T-cell (primary cell): ENCODE measurements around the gene TMEM239. TPM values are rescaled to one million over a fixed set of nuclear protein-coding genes. Genes with fewer than 3 reads are reported as not detected.

Source experiments
- ATAC-seq, 4 experiments: fragments of 200-7000 bp in 3 of 4; fragments of 150-1000 bp in 1 of 4; cut with Tn5 transposase; replicated peaks in 1 of 4; 1 replicate in 3 of 4; 2 replicates in 1 of 4; pipeline ENCODE4 v1.10.0; 2021; ENCODE audit warnings: moderate library complexity in 3 of 4, mild to moderate bottlenecking in 2 of 4, moderate number of reproducible peaks in 1 of 4
- CTCF ChIA-PET, 2 donors: fragments of 300-600 bp; sonication (Branson Sonifier 250); formaldehyde crosslinking; loops; one replicate each; lab custom pipeline; 2022; ENCODE audit warnings: antibody characterized with exemption in 2 of 2; lab: Charles Lee
- POLR2A ChIA-PET, 2 donors: fragments of 300-600 bp; sonication (Branson Sonifier 250); formaldehyde crosslinking; loops; one replicate each; lab custom pipeline; 2022; ENCODE audit warnings: antibody characterized with exemption in 2 of 2; lab: Charles Lee
- DNase-seq, 35 experiments: peaks; one replicate each; pipeline versions ENCODE4 v3.0.0 to v3.0.0-alpha.2; 2013 to 2023
- H3K27ac ChIP-seq: one replicate; pipeline ENCODE4 v1.5.1; 2013; ENCODE audit warnings: low read length
- H3K27me3 ChIP-seq, 2 experiments: replicated peaks in 1 of 2; 1 replicate in 1 of 2; 2 replicates in 1 of 2; pipeline versions ENCODE4 v1.6.1 to v1.7.0; 2013; ENCODE audit warnings: low read length in 1 of 2, mixed read lengths in 1 of 2; ENCODE audit not compliant: control insufficient read depth in 2 of 2, insufficient read depth in 2 of 2; ENCODE audit errors: extremely low read depth in 1 of 2
- H3K36me3 ChIP-seq, 2 donors: 1 replicate in 1 of 2; 2 replicates in 1 of 2; pipeline versions ENCODE4 v1.6.1 to v1.7.0; 2013; ENCODE audit warnings: low read length in 1 of 2; ENCODE audit not compliant: control insufficient read depth in 2 of 2, insufficient read depth in 1 of 2; ENCODE audit errors: extremely low read depth in 1 of 2
- H3K4me1 ChIP-seq, 2 experiments: 1 replicate in 1 of 2; 2 replicates in 1 of 2; pipeline versions ENCODE4 v1.6.1 to v1.7.0; 2013; ENCODE audit warnings: low read length in 2 of 2, mixed read lengths in 1 of 2; ENCODE audit not compliant: insufficient read depth in 2 of 2, control insufficient read depth in 1 of 2; ENCODE audit errors: extremely low read depth in 1 of 2
- H3K4me3 ChIP-seq, 2 donors: 1 replicate in 1 of 2; 2 replicates in 1 of 2; pipeline versions ENCODE4 v1.5.1 to v1.7.0; 2013; ENCODE audit warnings: mild to moderate bottlenecking in 2 of 2, low read length in 1 of 2, moderate library complexity in 1 of 2; ENCODE audit not compliant: control insufficient read depth in 1 of 2; ENCODE audit errors: extremely low read depth in 1 of 2
- H3K9me3 ChIP-seq: 2 replicates; pipeline ENCODE4 v1.7.0; 2013
- H3K27ac Mint-ChIP-seq, 2 donors: one replicate each; pipeline ENCODE4 v1.8.0; 2020 to 2021; ENCODE audit warnings: mild to moderate bottlenecking in 2 of 2, mixed read lengths in 2 of 2
- H3K27me3 Mint-ChIP-seq, 2 donors: one replicate each; pipeline ENCODE4 v1.8.0; 2021 to 2022; ENCODE audit warnings: mixed read lengths in 2 of 2
- H3K36me3 Mint-ChIP-seq: one replicate; pipeline ENCODE4 v1.8.0; 2021; ENCODE audit warnings: mixed read lengths
- H3K4me1 Mint-ChIP-seq, 3 donors: one replicate each; pipeline ENCODE4 v1.8.0; 2020 to 2022; ENCODE audit warnings: mixed read lengths in 3 of 3, mild to moderate bottlenecking in 1 of 3
- H3K4me3 Mint-ChIP-seq, 3 donors: one replicate each; pipeline ENCODE4 v1.8.0; 2020 to 2022; ENCODE audit warnings: mild to moderate bottlenecking in 3 of 3, mixed read lengths in 3 of 3, moderate library complexity in 3 of 3
- H3K9me3 Mint-ChIP-seq, 3 donors: one replicate each; pipeline ENCODE4 v1.8.0; 2020 to 2022; ENCODE audit warnings: mixed read lengths in 3 of 3
- WGBS: methylation state at CpG from one replicate; pipeline ENCODE4 v1.1.5; 2013; ENCODE audit warnings: missing lambda C conversion rate; ENCODE audit not compliant: insufficient coverage; 5-methylcytosine and 5-hydroxymethylcytosine counted together
- total RNA-seq, 35 experiments: library from RNA in 6 of 35; stranded (reverse) in 6 of 35; fragments of 120-200 nt in 1 of 35; gene quantifications; one replicate each; pipeline versions ENCODE4 v1.2.1 to v1.2.4 and lab custom pipeline; 2013 to 2026

Gene TMEM239
- total RNA-seq, 5 donors from 2014 or later (not counting 1 experiment from before 2014, with no cell fraction given): not detected

- WGBS: 100% methylated on average over 1 of the region's 4 CpGs
- no peak overlapping the region for H3K4me3 Mint-ChIP-seq
- ATAC-seq (no peak), DNase-seq (no peak)
- H3K9me3 Mint-ChIP-seq: no peaks in the 10 kb centered on the region
- H3K9me3 ChIP-seq: no peaks in the 10 kb centered on the region
- peaks cover 4 to 15% of the 10 kb centered on the region in 2 experiments for H3K4me1 ChIP-seq
- peaks cover 3 to 5% of the 10 kb centered on the region in 2 donors for H3K36me3 ChIP-seq
- peaks cover 28 to 40% (median 29%) of the 10 kb centered on the region in 3 donors for H3K4me1 Mint-ChIP-seq
- POLR2A ChIA-PET: no interaction called here
- H3K4me3 ChIP-seq: no peak overlapping the region
- no peaks in the 10 kb centered on the region for H3K27me3 Mint-ChIP-seq
- CTCF ChIA-PET: no interaction called here
- H3K27me3 ChIP-seq: no peaks in the 10 kb centered on the region
- peaks cover 7% of the 10 kb centered on the region for H3K36me3 Mint-ChIP-seq
- no peak overlapping the region for H3K27ac ChIP-seq
- no peak overlapping the region for H3K27ac Mint-ChIP-seq
Measured at GRCh38 chr20:2849529-2849928, 33.4 kb downstream of the TMEM239 start.

GRCh38 chr20:2851086-2851485 is 34.9 kb downstream of the TMEM239 start:
- Mint-ChIP-seq H3K27ac (no peak overlapping the region), H3K9me3 (no peaks in the 10 kb centered on the region), H3K4me1 (peaks cover 20 to 32% (median 22%) of the 10 kb centered on the region in 3 donors), H3K36me3 (peaks cover 7% of the 10 kb centered on the region), H3K4me3 (peak overlapping the region in 1 of 3 donors; percentile 56), H3K27me3 (no peaks in the 10 kb centered on the region)
- H3K36me3 ChIP-seq: peaks cover 3% of the 10 kb centered on the region in 2 donors
- WGBS: 85% methylated on average over 6 of the region's 10 CpGs
- H3K9me3 ChIP-seq: no peaks in the 10 kb centered on the region
- no peak overlapping the region for H3K27ac ChIP-seq
- H3K4me3 ChIP-seq: no peak overlapping the region
- ChIA-PET CTCF (interaction anchor here in 1 of 2 donors (0.6 to 1.4 kb wide), 2 partner anchors 20 to 150 kb away, joined by 5 to 6 read pairs; no protein-coding TSS in a partner anchor), POLR2A (no interaction called here)
- H3K27me3 ChIP-seq: no peaks in the 10 kb centered on the region
- DNase-seq (peak in 1 of 35 experiments; percentile 21), ATAC-seq (no peak)
- peaks cover 4 to 15% of the 10 kb centered on the region in 2 experiments for H3K4me1 ChIP-seq

DNA sequence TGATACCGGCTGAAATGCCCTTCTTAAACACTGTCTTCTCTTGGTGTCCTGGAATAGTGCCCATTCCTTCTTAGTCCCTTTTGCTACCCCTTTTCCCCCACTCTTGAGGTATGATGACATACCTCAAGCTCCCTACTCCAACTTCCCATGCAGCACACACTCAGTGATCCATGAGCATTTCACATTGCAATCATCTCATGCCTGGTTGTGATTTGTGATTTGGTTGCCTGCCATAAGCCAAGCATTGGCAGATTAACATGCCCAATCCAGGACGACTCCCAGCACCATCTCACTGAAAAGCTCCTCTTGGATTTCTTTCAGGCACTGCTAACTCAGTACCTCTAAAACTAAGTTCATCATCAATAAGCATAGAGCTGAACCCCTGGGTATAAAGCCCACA is 42.4 kb downstream of the TMEM239 start:
- Histone ChIP-seq H3K27me3 (no peaks in the 10 kb centered on the region), H3K27ac (no peak overlapping the region), H3K4me3 (no peak overlapping the region), H3K4me1 (peaks cover 0 to 3% of the 10 kb centered on the region in 2 experiments), H3K36me3 (peaks cover 4 to 26% of the 10 kb centered on the region in 2 donors), H3K9me3 (no peaks in the 10 kb centered on the region)
- H3K9me3 Mint-ChIP-seq: no peaks in the 10 kb centered on the region
- H3K4me1 Mint-ChIP-seq: peaks cover 0 to 4% (median 0%) of the 10 kb centered on the region in 3 donors
- ATAC-seq (no peak), DNase-seq (no peak)
- H3K27me3 Mint-ChIP-seq: no peaks in the 10 kb centered on the region
- no peak overlapping the region for H3K27ac Mint-ChIP-seq
- peaks cover 17% of the 10 kb centered on the region for H3K36me3 Mint-ChIP-seq
- POLR2A ChIA-PET: no interaction called here
- 100% methylated on average over 1 of the region's 2 CpGs for WGBS
- no peak overlapping the region for H3K4me3 Mint-ChIP-seq
- CTCF ChIA-PET: no interaction called here

DNA sequence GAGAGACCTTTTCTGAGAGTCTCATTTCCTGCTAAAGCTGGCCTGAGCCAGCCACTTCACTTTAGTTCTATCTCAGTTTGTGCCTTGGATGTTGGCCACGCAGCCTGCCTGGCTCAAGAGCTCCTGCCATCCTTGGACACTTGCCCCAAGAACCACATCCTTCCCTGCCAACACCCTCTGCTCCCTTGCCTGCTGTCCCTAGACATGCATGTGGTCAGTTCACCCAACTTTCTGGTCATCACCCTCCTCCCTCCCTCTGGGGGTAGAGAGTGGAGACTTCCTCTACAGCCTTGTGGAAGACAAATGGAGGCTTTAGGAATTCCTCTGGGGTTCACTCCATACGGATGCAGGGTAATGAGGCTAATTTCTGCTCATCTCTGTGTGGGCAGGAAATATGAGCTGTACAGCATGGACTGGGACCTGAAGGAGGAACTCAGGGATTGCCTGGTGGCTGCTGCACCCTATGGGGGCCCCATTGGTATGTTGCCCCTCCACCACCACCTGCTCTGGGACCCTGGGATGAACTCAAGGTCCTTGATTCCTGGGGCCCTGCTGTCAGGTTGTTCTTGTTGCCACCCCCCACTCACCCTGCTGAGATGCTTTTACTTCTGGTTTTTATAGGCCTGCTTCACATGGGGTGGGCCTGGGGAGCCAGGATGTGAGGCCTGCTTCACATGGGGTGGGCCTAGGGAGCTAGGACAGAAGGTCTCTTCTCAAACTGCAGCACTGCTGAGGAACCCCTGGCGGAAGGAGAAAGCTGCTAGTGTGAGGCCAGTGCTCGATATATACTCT is 43.4 kb downstream of the TMEM239 start:
- ATAC-seq: no peak
- peaks cover 17% of the 10 kb centered on the region for H3K36me3 Mint-ChIP-seq

DNA sequence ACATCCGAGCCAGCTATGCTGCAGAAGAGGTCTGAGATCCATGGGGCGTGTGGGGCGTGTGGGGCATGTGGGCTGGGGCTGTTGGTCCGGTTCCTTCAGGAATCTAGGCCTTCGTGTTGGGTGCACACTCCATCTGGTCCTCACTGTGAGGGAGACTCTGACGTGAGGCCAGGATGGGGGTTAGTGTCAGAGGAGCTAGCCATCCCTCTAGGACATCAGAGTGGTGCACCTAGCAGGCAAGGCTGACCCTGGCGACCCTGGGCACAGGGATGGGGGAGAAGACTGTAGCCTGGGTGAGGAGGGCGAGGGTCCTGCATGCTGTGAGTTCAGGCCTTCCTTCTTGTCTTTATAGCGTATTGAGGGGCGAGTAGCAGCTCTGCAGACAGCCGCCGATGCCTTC is 48.5 kb downstream of the TMEM239 start:
- CTCF ChIA-PET: no interaction called here
- peak overlapping the region in 1 of 2 donors; percentile 82 for H3K27ac Mint-ChIP-seq
- WGBS: 97% methylated on average over 9 of the region's 12 CpGs

More for the DNA sequence above, 43.4 kb downstream of the TMEM239 start:
- peaks cover 4 to 35% of the 10 kb centered on the region in 2 donors for H3K36me3 ChIP-seq
- no peak overlapping the region for H3K27ac ChIP-seq
- H3K9me3 Mint-ChIP-seq: no peaks in the 10 kb centered on the region
- no peak overlapping the region for H3K4me3 ChIP-seq
- ChIA-PET POLR2A (no interaction called here), CTCF (interaction anchor here in 1 of 2 donors (0.6 kb wide), 2 partner anchors 256 to 364 kb away, joined by 3 to 8 read pairs; no protein-coding TSS in a partner anchor)
- DNase-seq: no peak
- peaks cover 0 to 5% (median 2%) of the 10 kb centered on the region in 3 donors for H3K4me1 Mint-ChIP-seq
- peaks cover 0 to 10% of the 10 kb centered on the region in 2 experiments for H3K4me1 ChIP-seq
- H3K27me3 ChIP-seq: no peaks in the 10 kb centered on the region
- H3K9me3 ChIP-seq: no peaks in the 10 kb centered on the region
- H3K27me3 Mint-ChIP-seq: no peaks in the 10 kb centered on the region
- H3K27ac Mint-ChIP-seq: no peak overlapping the region
- no peak overlapping the region for H3K4me3 Mint-ChIP-seq
- 94% methylated on average over 3 of the region's 4 CpGs for WGBS

GRCh38 chr20:2865101-2865500 is 48.9 kb downstream of the TMEM239 start:
- Histone ChIP-seq H3K27me3 (no peaks in the 10 kb centered on the region), H3K27ac (peak overlapping the region; percentile 14)
- CTCF ChIA-PET: interaction anchor here in 1 of 2 donors (0.5 to 0.9 kb wide), 2 partner anchors 119 to 151 kb away, joined by 3 to 5 read pairs; no protein-coding TSS in a partner anchor

More for the DNA sequence above, 48.5 kb downstream of the TMEM239 start:
- POLR2A ChIA-PET: no interaction called here
- Mint-ChIP-seq H3K9me3 (no peaks in the 10 kb centered on the region), H3K4me3 (no peak overlapping the region), H3K4me1 (peaks cover 30 to 39% (median 34%) of the 10 kb centered on the region in 3 donors), H3K27me3 (no peaks in the 10 kb centered on the region), H3K36me3 (peaks cover 17% of the 10 kb centered on the region)
- H3K27ac ChIP-seq: no peak overlapping the region
- peaks cover 4 to 44% of the 10 kb centered on the region in 2 donors for H3K36me3 ChIP-seq
- ATAC-seq: no peak
- DNase-seq: no peak
- H3K4me1 ChIP-seq: peaks cover 10 to 40% of the 10 kb centered on the region in 2 experiments
- H3K4me3 ChIP-seq: no peak overlapping the region
- H3K9me3 ChIP-seq: no peaks in the 10 kb centered on the region
- no peaks in the 10 kb centered on the region for H3K27me3 ChIP-seq

More at GRCh38 chr20:2865101-2865500, 48.9 kb downstream of the TMEM239 start:
- Mint-ChIP-seq H3K36me3 (peaks cover 17% of the 10 kb centered on the region), H3K9me3 (no peaks in the 10 kb centered on the region), H3K27me3 (no peaks in the 10 kb centered on the region), H3K4me1 (peaks cover 30 to 39% (median 34%) of the 10 kb centered on the region in 3 donors), H3K4me3 (peak overlapping the region in 1 of 3 donors; percentile 55), H3K27ac (peak overlapping the region; percentile 77 to 82)
- Histone ChIP-seq H3K9me3 (no peaks in the 10 kb centered on the region), H3K4me1 (peaks cover 10 to 39% of the 10 kb centered on the region in 2 experiments), H3K36me3 (peaks cover 4 to 42% of the 10 kb centered on the region in 2 donors), H3K4me3 (no peak overlapping the region)
- POLR2A ChIA-PET: no interaction called here
- ATAC-seq (no peak), DNase-seq (peak in 1 of 35 experiments; percentile 7)
- WGBS: 93% methylated on average over 3 of the region's 10 CpGs
